ENCODE measurements around the gene TRIM9.
A peak's percentile ranks its signal among the peaks of the same experiment; 100 is the strongest.

The TRIM9 gene

DNA sequence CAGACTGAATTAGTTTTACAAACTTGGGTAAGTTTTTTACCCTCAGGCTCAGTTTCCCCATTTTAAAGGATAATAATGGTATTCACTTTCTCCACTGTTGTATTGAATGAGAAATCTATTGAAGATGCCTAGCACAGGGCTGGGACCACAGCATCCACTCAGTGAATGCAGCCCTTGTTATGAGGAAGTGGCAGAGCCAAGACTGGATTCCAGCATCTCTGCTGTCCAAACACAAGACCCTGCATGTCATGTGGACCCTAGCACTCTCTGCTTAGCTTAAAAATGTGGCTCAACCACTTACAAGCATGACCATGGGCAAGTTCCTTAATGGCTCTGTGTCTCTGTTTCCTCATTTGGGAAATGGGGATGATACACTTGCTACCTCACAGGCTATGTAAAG, 24.1 kb upstream of the TRIM9 start:
- Histone ChIP-seq H3K9me3 (ENCODE audit: control insufficient read depth in 2 of 2, low read length in 2 of 2) (no peaks in the 10 kb centered on the region), H3K36me3 (ENCODE audit: control insufficient read depth in 2 of 2, insufficient read depth in 2 of 2, low read length in 2 of 2) (no peaks in the 10 kb centered on the region), H3K4me3 (ENCODE audit: low read length in 2 of 2) (no peak overlapping the region), H3K4me1 (ENCODE audit: control insufficient read depth, insufficient read depth, low read length) (no peaks in the 10 kb centered on the region), H3K9ac (ENCODE audit: low read length in 2 of 2) (no peak overlapping the region), H3K27ac (ENCODE audit: low read length) (no peak overlapping the region), H3K27me3 (ENCODE audit: control insufficient read depth in 1 of 2, insufficient read depth in 2 of 2, low read length in 2 of 2) (peaks cover 0 to 2% of the 10 kb centered on the region in 2 donors)

DNA sequence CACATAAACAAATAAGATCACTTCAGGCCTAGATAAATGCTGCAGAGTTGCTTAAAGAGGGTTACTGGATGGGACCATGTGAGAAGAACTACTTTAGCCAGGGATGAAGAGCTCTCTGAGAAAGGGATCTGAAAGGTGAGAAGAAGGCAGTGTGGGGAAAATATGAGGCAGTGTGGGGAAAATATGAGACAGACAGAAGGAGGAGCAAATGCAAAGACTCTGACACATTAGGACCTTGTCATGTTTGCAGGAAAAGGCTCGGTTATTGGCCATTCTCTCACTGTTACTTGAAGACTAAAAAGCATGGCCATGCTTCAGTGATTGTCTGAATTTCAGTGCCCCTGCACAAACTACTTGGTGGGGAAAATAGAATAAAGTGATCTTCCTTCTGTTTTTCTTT, 22.7 kb upstream of the TRIM9 start:
- Histone ChIP-seq H3K9ac (ENCODE audit: low read length in 2 of 2) (no peak overlapping the region), H3K4me3 (ENCODE audit: low read length in 2 of 2) (no peak overlapping the region), H3K9me3 (ENCODE audit: control insufficient read depth in 2 of 2, low read length in 2 of 2) (no peaks in the 10 kb centered on the region), H3K27ac (ENCODE audit: low read length) (no peak overlapping the region), H3K27me3 (ENCODE audit: control insufficient read depth in 1 of 2, insufficient read depth in 2 of 2, low read length in 2 of 2) (peaks cover 0 to 2% of the 10 kb centered on the region in 2 donors), H3K36me3 (ENCODE audit: control insufficient read depth in 2 of 2, insufficient read depth in 2 of 2, low read length in 2 of 2) (no peaks in the 10 kb centered on the region), H3K4me1 (ENCODE audit: control insufficient read depth, insufficient read depth, low read length) (no peaks in the 10 kb centered on the region)

DNA sequence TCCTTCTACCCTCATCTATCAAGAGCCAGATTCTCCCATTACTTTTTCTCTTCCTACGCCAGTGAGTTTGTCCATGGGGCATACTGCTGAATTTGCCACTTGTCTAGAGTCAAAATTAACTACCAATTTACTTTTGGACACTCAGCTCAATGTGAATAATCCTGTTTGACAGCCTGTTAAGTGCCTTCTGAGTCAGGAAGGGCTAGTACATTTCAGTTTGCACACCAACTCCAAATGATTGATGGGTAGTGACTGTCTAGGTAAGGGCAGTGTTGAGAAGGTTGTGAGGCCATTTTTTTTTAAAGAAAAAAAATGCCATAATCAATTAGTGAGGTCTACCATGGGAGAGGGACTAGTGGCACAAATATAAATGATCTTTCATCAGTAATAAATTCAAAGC, 21.8 kb upstream of the TRIM9 start:
- peaks cover 0 to 2% of the 10 kb centered on the region in 2 donors for H3K27me3 ChIP-seq (ENCODE audit: control insufficient read depth in 1 of 2, insufficient read depth in 2 of 2, low read length in 2 of 2)
- no peaks in the 10 kb centered on the region for H3K9me3 ChIP-seq (ENCODE audit: control insufficient read depth in 2 of 2, low read length in 2 of 2)
- no peak overlapping the region for H3K9ac ChIP-seq (ENCODE audit: low read length in 2 of 2)
- no peaks in the 10 kb centered on the region for H3K4me1 ChIP-seq (ENCODE audit: control insufficient read depth, insufficient read depth, low read length)
- no peak overlapping the region for H3K4me3 ChIP-seq (ENCODE audit: low read length in 2 of 2)
- H3K36me3 ChIP-seq (ENCODE audit: control insufficient read depth in 2 of 2, insufficient read depth in 2 of 2, low read length in 2 of 2): no peaks in the 10 kb centered on the region
- H3K27ac ChIP-seq (ENCODE audit: low read length): no peak overlapping the region

DNA sequence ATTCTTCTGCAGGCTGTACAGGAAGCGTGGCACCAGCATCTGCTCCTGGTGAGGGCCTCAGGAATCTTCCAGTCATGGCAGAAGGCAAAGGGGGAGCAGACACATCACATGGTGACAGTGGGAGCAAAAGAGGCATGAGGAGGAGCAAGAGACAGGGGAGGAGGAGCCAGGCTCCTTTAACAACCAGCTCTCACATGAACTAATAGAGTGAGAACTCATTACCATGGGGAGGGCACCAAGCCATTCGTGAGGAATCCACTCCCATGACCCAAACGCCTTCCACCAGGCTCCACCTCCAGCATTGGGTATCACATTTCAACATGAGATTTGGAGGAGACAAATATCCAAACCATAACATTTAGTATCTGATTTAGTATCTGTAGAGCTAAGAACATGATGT, 14.7 kb upstream of the TRIM9 start:
- Histone ChIP-seq H3K9me3 (ENCODE audit: control insufficient read depth in 2 of 2, low read length in 2 of 2) (no peaks in the 10 kb centered on the region), H3K27me3 (ENCODE audit: control insufficient read depth in 1 of 2, insufficient read depth in 2 of 2, low read length in 2 of 2) (peaks cover 0 to 2% of the 10 kb centered on the region in 2 donors), H3K36me3 (ENCODE audit: control insufficient read depth in 2 of 2, insufficient read depth in 2 of 2, low read length in 2 of 2) (no peaks in the 10 kb centered on the region), H3K4me1 (ENCODE audit: control insufficient read depth, insufficient read depth, low read length) (no peaks in the 10 kb centered on the region), H3K9ac (ENCODE audit: low read length in 2 of 2) (no peak overlapping the region), H3K4me3 (ENCODE audit: low read length in 2 of 2) (no peak overlapping the region), H3K27ac (ENCODE audit: low read length) (no peak overlapping the region)

DNA sequence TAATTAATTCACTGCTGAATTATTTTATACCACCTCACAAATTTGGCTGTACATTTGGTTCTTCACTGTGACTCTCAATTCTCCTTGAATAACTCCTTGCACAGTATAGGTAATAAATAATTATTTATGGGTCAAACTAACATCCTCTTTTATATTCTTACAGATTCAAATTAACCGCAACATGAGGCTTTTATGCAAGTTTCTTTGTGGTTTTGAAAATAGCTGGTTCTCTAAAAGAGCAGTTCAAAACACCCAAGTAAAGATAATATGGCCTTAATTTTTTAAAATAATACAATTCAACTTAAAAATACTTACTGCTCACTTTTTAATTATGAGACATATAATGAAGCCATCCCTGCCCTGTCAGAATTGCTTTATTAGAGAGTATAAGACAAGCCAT, 12.9 kb upstream of the TRIM9 start:
- H3K27ac ChIP-seq (ENCODE audit: low read length): no peak overlapping the region
- no peak overlapping the region for H3K4me3 ChIP-seq (ENCODE audit: low read length in 2 of 2)
- H3K27me3 ChIP-seq (ENCODE audit: control insufficient read depth in 1 of 2, insufficient read depth in 2 of 2, low read length in 2 of 2): peaks cover 0 to 2% of the 10 kb centered on the region in 2 donors
- no peak overlapping the region for H3K9ac ChIP-seq (ENCODE audit: low read length in 2 of 2)
- no peaks in the 10 kb centered on the region for H3K9me3 ChIP-seq (ENCODE audit: control insufficient read depth in 2 of 2, low read length in 2 of 2)
- no peaks in the 10 kb centered on the region for H3K4me1 ChIP-seq (ENCODE audit: control insufficient read depth, insufficient read depth, low read length)
- H3K36me3 ChIP-seq (ENCODE audit: control insufficient read depth in 2 of 2, insufficient read depth in 2 of 2, low read length in 2 of 2): no peaks in the 10 kb centered on the region

DNA sequence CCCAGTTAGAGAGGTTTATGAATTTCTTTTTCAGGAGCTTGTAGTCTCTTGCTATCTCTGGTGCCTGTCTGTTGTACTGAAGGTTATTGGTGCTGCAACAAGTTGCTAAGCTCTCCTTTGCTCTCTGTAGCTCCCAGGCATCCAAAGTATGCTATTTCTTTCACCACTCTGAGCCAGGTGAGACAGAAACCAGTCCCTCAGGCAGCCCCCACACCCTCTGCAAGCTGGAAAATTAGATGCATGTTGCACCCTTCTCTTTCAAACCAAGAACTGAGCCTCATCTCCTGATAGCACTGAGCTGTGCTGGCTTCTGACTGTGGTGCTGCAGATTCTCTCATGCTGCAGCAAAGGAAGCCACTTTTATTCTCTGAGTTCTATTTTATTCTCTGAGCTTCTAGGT, 9.6 kb upstream of the TRIM9 start:
- no peaks in the 10 kb centered on the region for H3K36me3 ChIP-seq (ENCODE audit: control insufficient read depth in 2 of 2, insufficient read depth in 2 of 2, low read length in 2 of 2)
- no peak overlapping the region for H3K27ac ChIP-seq (ENCODE audit: low read length)
- H3K9me3 ChIP-seq (ENCODE audit: control insufficient read depth in 2 of 2, low read length in 2 of 2): no peaks in the 10 kb centered on the region
- no peaks in the 10 kb centered on the region for H3K4me1 ChIP-seq (ENCODE audit: control insufficient read depth, insufficient read depth, low read length)
- no peak overlapping the region for H3K4me3 ChIP-seq (ENCODE audit: low read length in 2 of 2)
- no peak overlapping the region for H3K9ac ChIP-seq (ENCODE audit: low read length in 2 of 2)
- peaks cover 0 to 2% of the 10 kb centered on the region in 2 donors for H3K27me3 ChIP-seq (ENCODE audit: control insufficient read depth in 1 of 2, insufficient read depth in 2 of 2, low read length in 2 of 2)

DNA sequence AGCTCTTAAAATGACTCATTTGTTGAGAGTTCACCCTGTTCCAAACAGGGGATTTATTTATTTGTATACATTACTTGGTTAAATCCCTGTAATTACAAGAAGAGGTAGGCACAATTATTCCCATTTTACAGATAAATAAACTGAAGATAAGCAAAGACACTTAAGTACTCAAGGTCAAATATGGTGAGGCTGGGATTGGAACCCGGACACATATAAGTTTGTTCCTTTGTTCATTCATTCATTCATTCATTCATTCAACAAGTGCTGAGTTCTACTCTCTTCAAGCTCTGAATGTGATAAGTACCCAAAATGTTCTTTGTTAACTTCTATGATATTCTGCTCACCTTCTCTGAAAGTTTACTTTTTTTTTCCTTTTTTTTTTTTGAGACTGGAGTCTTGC, 2.4 kb upstream of the TRIM9 start:
- no peaks in the 10 kb centered on the region for H3K9me3 ChIP-seq (ENCODE audit: control insufficient read depth in 2 of 2, low read length in 2 of 2)
- H3K4me3 ChIP-seq (ENCODE audit: low read length in 2 of 2): no peak overlapping the region
- no peak overlapping the region for H3K9ac ChIP-seq (ENCODE audit: low read length in 2 of 2)
- H3K27me3 ChIP-seq (ENCODE audit: control insufficient read depth in 1 of 2, insufficient read depth in 2 of 2, low read length in 2 of 2): peaks cover 18 to 23% of the 10 kb centered on the region in 2 donors
- H3K27ac ChIP-seq (ENCODE audit: low read length): no peak overlapping the region
- H3K4me1 ChIP-seq (ENCODE audit: control insufficient read depth, insufficient read depth, low read length): peaks cover 19% of the 10 kb centered on the region
- H3K36me3 ChIP-seq (ENCODE audit: control insufficient read depth in 2 of 2, insufficient read depth in 2 of 2, low read length in 2 of 2): no peaks in the 10 kb centered on the region

DNA sequence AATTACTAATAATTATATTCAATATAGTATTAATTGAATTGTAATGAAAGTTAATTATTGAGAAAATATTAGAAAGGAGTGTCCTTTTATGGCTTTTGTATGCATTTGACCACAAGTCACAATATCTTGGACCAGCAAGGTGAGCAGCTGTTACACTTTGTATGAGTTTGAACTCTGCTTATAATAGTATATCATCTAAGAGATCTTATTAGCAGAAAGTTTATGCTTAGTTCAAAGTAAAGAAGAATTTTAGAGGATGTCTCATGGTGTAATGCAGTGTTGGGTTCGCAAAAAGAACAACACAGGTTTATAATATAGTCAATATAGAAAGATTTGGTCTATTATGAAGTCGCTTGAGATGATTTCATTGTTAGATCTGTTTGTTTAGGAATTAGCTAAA, 2.0 kb upstream of the TRIM9 start:
- Histone ChIP-seq H3K4me1 (ENCODE audit: control insufficient read depth, insufficient read depth, low read length) (peaks cover 19% of the 10 kb centered on the region), H3K27ac (ENCODE audit: low read length) (no peak overlapping the region), H3K9me3 (ENCODE audit: control insufficient read depth in 2 of 2, low read length in 2 of 2) (no peaks in the 10 kb centered on the region), H3K36me3 (ENCODE audit: control insufficient read depth in 2 of 2, insufficient read depth in 2 of 2, low read length in 2 of 2) (no peaks in the 10 kb centered on the region), H3K4me3 (ENCODE audit: low read length in 2 of 2) (no peak overlapping the region), H3K9ac (ENCODE audit: low read length in 2 of 2) (no peak overlapping the region), H3K27me3 (ENCODE audit: control insufficient read depth in 1 of 2, insufficient read depth in 2 of 2, low read length in 2 of 2) (peaks cover 19 to 27% of the 10 kb centered on the region in 2 donors)

DNA sequence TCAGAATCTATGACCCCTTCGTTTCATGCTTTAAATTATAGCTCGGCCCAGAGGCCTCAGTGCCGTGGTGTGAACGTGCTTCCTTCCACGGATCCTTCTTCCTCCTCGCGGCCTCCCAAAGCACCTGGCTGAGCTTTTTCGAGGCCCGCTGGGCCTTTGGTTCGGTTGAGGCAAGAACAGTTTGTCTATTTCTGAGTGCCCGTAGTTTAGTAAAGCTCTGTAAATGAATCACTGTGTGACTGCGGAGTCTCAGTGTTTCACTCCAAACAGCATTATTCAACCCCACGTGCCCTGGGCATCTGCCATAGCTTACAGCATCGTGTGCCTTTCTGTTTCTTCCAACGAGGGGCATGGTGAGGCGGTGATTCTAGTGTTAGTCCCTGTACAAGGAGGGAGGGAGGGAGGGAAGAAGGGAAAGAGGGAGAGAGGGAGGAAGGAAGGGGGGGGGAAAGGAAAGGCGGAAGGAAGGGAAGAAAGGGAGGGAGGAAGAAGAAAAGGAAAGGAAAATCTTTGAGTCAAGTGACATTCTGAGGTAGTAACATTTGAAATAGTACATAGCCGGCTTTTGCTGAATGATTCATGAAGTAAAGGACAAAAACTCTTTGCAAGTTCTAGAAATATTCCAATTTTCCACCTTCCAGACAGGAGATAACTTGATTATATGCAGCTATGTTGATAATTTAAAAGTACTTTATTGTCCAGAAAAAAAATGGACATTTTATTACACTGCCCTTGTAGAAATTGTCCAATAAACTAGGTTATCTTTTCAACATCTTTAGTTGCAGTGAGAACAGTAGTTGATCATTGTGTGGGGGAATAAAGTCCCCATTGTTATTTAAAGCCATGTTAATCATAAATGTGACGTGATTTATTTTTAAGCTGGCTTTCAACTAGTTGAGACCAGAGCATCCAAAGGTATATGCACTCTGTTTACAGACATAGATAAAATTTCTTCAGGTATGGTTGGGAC, 1.2 kb upstream of the TRIM9 start:
- H3K36me3 ChIP-seq (ENCODE audit: control insufficient read depth in 2 of 2, insufficient read depth in 2 of 2, low read length in 2 of 2): no peaks in the 10 kb centered on the region
- peaks cover 19% of the 10 kb centered on the region for H3K4me1 ChIP-seq (ENCODE audit: control insufficient read depth, insufficient read depth, low read length)
- peak overlapping the region; percentile 73 to 81 for H3K4me3 ChIP-seq (ENCODE audit: low read length in 2 of 2)
- H3K9ac ChIP-seq (ENCODE audit: low read length in 2 of 2): peak overlapping the region; percentile 52 to 64
- H3K27me3 ChIP-seq (ENCODE audit: control insufficient read depth in 1 of 2, insufficient read depth in 2 of 2, low read length in 2 of 2): peaks cover 19 to 30% of the 10 kb centered on the region in 2 donors
- peak overlapping the region; percentile 62 for H3K27ac ChIP-seq (ENCODE audit: low read length)
- no peaks in the 10 kb centered on the region for H3K9me3 ChIP-seq (ENCODE audit: control insufficient read depth in 2 of 2, low read length in 2 of 2)

DNA sequence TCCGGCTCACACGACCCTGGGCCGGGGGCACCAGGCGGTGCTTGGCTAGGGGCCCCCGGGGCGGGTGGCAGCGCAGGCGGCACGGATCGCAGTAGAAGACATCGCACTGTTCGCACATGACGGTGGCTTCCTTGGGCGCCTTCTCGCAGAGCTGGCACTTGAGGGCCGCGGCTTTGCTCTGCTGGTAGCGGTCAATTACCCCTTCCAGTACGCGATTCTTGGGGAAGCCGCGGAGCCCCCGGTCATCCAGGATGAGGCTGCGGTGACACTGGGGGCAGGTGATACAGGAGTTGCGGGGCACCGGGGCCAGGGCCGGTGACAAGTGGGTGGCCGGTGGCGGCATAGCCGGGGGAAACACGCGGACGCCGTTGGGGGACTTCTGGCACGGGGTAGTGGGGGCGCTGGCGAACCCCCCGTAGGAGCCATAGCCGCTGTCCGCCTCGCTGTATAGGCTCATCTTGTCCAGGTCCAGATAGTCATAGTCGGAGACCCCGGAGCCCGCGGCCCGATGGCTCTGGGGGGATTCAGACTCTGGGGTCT, 553 bp downstream of the TRIM9 start:
- peaks cover 19 to 30% of the 10 kb centered on the region in 2 donors for H3K27me3 ChIP-seq (ENCODE audit: control insufficient read depth in 1 of 2, insufficient read depth in 2 of 2, low read length in 2 of 2)
- peaks cover 19% of the 10 kb centered on the region for H3K4me1 ChIP-seq (ENCODE audit: control insufficient read depth, insufficient read depth, low read length)
- H3K36me3 ChIP-seq (ENCODE audit: control insufficient read depth in 2 of 2, insufficient read depth in 2 of 2, low read length in 2 of 2): no peaks in the 10 kb centered on the region
- H3K27ac ChIP-seq (ENCODE audit: low read length): no peak overlapping the region
- H3K9ac ChIP-seq (ENCODE audit: low read length in 2 of 2): no peak overlapping the region
- no peaks in the 10 kb centered on the region for H3K9me3 ChIP-seq (ENCODE audit: control insufficient read depth in 2 of 2, low read length in 2 of 2)
- H3K4me3 ChIP-seq (ENCODE audit: low read length in 2 of 2): peak overlapping the region; percentile 73 to 81
